Measurements from ENCODE around the gene ZNF398. TPM values are rescaled to one million over a fixed set of nuclear protein-coding genes. Genes with fewer than 3 reads are reported as not detected.

Gene ZNF398
- total and polyA plus RNA-seq, 2 of the 13 experiments (the other 11 are each of a cell fraction or from before 2014, with no cell fraction given) = 3.0 to 8.9 TPM

DNA sequence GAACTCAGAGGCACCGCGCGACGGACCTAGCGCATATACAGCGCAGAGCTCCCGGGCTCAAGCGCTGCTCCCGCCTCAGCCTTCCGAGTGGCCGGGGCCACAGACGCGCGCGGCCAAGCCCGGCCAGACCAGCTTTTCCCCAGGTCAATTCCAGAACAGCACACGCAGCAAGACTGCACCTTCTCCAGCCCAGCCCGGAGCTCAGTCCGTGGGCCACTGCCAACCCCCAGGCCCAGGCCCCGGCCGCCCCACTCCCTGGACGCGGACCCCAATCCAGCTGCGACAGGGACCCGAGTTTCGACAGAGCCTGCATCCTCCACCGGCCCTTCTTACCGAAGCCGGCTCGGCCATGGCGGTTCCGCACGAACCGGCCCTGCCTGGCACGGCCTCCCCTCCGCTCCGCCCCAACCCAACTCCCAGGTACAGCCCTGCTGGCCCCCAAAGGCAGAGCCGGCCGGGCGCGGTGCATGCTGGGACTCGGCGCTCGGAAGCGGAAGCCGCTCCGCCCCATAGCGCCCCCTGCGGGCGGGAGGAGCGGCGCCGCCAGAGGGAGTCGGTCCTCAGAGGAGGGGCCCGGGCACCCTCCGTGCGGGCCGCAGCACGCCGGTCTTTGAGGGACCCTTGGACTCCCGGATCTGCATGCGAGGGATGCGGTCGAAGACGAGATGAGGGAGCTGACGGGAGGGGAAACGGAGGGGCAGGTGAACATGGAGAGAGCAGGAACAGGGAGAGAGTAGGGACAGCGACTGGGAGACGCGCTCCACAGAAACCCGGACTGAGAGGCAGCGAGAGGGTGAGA lies 21.2 kb upstream of the ZNF398 start, which contains the start of gene ZNF425 (continued):
- TF ChIP-seq, protein P1, sequence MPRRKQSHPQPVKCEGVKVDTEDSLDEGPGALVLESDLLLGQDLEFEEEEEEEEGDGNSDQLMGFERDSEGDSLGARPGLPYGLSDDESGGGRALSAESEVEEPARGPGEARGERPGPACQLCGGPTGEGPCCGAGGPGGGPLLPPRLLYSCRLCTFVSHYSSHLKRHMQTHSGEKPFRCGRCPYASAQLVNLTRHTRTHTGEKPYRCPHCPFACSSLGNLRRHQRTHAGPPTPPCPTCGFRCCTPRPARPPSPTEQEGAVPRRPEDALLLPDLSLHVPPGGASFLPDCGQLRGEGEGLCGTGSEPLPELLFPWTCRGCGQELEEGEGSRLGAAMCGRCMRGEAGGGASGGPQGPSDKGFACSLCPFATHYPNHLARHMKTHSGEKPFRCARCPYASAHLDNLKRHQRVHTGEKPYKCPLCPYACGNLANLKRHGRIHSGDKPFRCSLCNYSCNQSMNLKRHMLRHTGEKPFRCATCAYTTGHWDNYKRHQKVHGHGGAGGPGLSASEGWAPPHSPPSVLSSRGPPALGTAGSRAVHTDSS (CRISPR knock-in tag; conservative IDR thresholded peaks at IDR 0.05) = no peak
- TF ChIP-seq FOSL1 (CRISPR knock-in tag; IDR thresholded peaks at IDR 0.05; ENCODE audit: borderline replicate concordance) (peak; percentile 40; the same call in 1 of the 2 replicates), RFX5 (IDR thresholded peaks at IDR 0.05; ENCODE audit: low read depth, low read length) (no peak), HNRNPUL1 (IDR thresholded peaks at IDR 0.05; ENCODE audit: low read depth, low read length) (peak; percentile 66; the same call in 1 of the 2 replicates), ZBTB3 (CRISPR knock-in tag; IDR thresholded peaks at IDR 0.05; ENCODE audit: borderline replicate concordance, low read depth) (no peak), PAXIP1 (CRISPR knock-in tag; conservative IDR thresholded peaks at IDR 0.05) (peak; percentile 70), IRX3 (CRISPR knock-in tag; IDR thresholded peaks at IDR 0.05; ENCODE audit: borderline replicate concordance, low read depth) (0 out of 2 replicates have a peak, but pooled peaks have one; percentile 11), SMARCC2 (IDR thresholded peaks at IDR 0.05) (no peak), ELF4 (CRISPR knock-in tag; IDR thresholded peaks at IDR 0.05; ENCODE audit: borderline replicate concordance) (peak; percentile 84), CAMTA2 (CRISPR knock-in tag; IDR thresholded peaks at IDR 0.05; ENCODE audit: borderline replicate concordance) (peak; percentile 93; the same call in 1 of the 2 replicates), HNF4A (CRISPR knock-in tag; IDR thresholded peaks at IDR 0.05) (peak; percentile 72), MAF1 (CRISPR knock-in tag; IDR thresholded peaks at IDR 0.05; ENCODE audit: borderline replicate concordance) (peak; percentile 89), ZNF318 (CRISPR knock-in tag; IDR thresholded peaks at IDR 0.05) (peak; percentile 65; the same call in 1 of the 2 replicates), RORA (CRISPR knock-in tag; IDR thresholded peaks at IDR 0.05) (no peak), ZNF430 (CRISPR knock-in tag; IDR thresholded peaks at IDR 0.05) (peak; percentile 96)
